Measurements from ENCODE around the gene CELF6. TPM values are rescaled to one million over a fixed set of nuclear protein-coding genes. Genes with fewer than 3 reads are reported as not detected.

Gene CELF6
- polyA plus RNA-seq, 1 donor from 2014 or later: 68.6 TPM

DNA sequence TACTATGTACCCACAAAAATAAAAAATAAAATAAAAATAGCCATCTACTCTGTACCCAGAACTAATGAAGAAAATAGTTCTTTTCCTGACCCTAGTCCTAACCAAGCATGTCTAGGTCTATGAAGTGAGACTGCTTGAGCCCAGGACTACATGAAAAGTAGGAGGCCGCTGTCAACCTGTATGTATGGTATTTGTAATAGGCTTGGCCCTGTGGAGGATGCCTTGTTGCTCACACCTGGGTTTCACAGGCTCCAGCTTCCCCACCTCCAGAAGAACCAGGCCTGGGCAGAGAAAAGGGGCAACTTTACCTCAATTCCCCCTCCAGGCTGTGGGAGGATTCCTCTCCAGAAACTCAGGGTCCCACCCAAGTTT lies 82.1 kb downstream of the CELF6 start:
- no peaks in the 10 kb centered on the region for H3K27me3 ChIP-seq (ENCODE audit: insufficient read depth, low read depth, low read length)
- no peak for TF ChIP-seq TAF1 (IDR thresholded peaks at IDR 0.05; ENCODE audit: low read depth)
- TF ChIP-seq EZH2 (IDR thresholded peaks at IDR 0.05; ENCODE audit: borderline replicate concordance, insufficient read depth, low read length, poor library complexity, severe bottlenecking): no peak
- TF ChIP-seq, protein P1, sequence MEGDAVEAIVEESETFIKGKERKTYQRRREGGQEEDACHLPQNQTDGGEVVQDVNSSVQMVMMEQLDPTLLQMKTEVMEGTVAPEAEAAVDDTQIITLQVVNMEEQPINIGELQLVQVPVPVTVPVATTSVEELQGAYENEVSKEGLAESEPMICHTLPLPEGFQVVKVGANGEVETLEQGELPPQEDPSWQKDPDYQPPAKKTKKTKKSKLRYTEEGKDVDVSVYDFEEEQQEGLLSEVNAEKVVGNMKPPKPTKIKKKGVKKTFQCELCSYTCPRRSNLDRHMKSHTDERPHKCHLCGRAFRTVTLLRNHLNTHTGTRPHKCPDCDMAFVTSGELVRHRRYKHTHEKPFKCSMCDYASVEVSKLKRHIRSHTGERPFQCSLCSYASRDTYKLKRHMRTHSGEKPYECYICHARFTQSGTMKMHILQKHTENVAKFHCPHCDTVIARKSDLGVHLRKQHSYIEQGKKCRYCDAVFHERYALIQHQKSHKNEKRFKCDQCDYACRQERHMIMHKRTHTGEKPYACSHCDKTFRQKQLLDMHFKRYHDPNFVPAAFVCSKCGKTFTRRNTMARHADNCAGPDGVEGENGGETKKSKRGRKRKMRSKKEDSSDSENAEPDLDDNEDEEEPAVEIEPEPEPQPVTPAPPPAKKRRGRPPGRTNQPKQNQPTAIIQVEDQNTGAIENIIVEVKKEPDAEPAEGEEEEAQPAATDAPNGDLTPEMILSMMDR (IDR thresholded peaks at IDR 0.05; ENCODE audit: poor library complexity, severe bottlenecking): no peak
- TF ChIP-seq POLR2AphosphoS5 (IDR thresholded peaks at IDR 0.05): no peak
- no peak for TF ChIP-seq EP300 (conservative IDR thresholded peaks at IDR 0.05; ENCODE audit: poor library complexity, severe bottlenecking)
- no peak for TF ChIP-seq MXI1 (conservative IDR thresholded peaks at IDR 0.05; ENCODE audit: poor library complexity, severe bottlenecking)
- H3K36me3 ChIP-seq (ENCODE audit: insufficient read depth, low read length): no peaks in the 10 kb centered on the region
- no peak overlapping the region for H3K9ac ChIP-seq (ENCODE audit: low read length)
- no peaks in the 10 kb centered on the region for H3K9me3 ChIP-seq (ENCODE audit: low read length)
- no peaks in the 10 kb centered on the region for H3K79me2 ChIP-seq (replicated peaks; ENCODE audit: insufficient read depth, low read length)
- H3K27ac ChIP-seq (ENCODE audit: low read length): no peak overlapping the region
- H3K4me3 ChIP-seq (ENCODE audit: low read length): no peak overlapping the region
- H3F3A ChIP-seq (ENCODE audit: insufficient read depth, low read length, poor library complexity, severe bottlenecking): no peaks in the 10 kb centered on the region
- no peak overlapping the region for H2AFZ ChIP-seq (ENCODE audit: low read depth, low read length)
- no peak overlapping the region for H3K4me2 ChIP-seq (ENCODE audit: low read length)
- no peaks in the 10 kb centered on the region for H4K20me1 ChIP-seq (ENCODE audit: insufficient read depth)
- no peaks in the 10 kb centered on the region for H3K9me2 ChIP-seq (ENCODE audit: insufficient read depth, low read length)

DNA sequence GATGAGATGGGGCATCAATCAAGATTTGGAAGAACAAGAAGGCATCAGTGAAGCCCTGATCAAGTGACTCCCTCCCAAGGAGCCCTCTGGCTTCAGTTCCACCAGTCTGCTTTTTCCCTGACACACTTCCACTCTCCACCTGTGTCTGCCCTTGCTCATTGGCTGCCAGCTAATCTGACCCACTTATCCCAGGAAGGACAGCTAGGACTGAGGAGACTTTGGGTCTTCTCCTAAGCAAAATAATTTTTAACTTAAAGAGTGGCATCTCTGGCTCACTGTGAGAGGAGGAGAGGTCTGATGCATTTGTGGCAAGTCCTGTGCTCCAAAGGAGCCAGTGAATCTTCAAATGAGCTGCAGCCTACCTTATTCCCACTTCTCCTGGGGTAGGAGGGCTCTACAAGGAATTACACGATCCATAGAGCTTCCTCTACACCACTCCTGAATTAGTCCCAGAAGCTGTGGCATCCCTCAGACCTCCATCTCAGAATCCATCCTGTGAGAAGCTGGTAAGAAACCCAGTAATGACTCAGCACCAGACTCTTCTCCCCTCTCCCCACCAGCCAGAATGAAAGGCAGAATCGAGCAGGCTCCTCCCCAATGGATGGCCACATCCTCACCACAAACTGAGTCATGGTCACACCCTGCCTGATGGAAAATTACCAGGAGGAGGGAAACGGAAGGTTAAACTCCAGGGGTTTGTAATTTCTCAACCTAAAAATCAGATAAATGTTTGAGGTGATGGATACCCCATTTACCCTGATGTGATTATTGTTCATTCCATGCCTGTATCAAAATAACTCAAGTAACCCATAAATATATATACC lies 82.7 kb downstream of the CELF6 start:
- Histone ChIP-seq H3K27me3 (ENCODE audit: insufficient read depth, low read depth, low read length) (no peaks in the 10 kb centered on the region), H3K9ac (ENCODE audit: low read length) (no peak overlapping the region), H3K79me2 (replicated peaks; ENCODE audit: insufficient read depth, low read length) (no peaks in the 10 kb centered on the region), H3K9me2 (ENCODE audit: insufficient read depth, low read length) (no peaks in the 10 kb centered on the region), H3K4me3 (ENCODE audit: low read length) (no peak overlapping the region), H3F3A (ENCODE audit: insufficient read depth, low read length, poor library complexity, severe bottlenecking) (no peaks in the 10 kb centered on the region), H3K9me3 (ENCODE audit: low read length) (no peaks in the 10 kb centered on the region), H3K27ac (ENCODE audit: low read length) (no peak overlapping the region), H2AFZ (ENCODE audit: low read depth, low read length) (no peak overlapping the region), H4K20me1 (ENCODE audit: insufficient read depth) (no peaks in the 10 kb centered on the region), H3K36me3 (ENCODE audit: insufficient read depth, low read length) (no peaks in the 10 kb centered on the region), H3K4me2 (ENCODE audit: low read length) (no peak overlapping the region)
- TF ChIP-seq, protein P2, sequence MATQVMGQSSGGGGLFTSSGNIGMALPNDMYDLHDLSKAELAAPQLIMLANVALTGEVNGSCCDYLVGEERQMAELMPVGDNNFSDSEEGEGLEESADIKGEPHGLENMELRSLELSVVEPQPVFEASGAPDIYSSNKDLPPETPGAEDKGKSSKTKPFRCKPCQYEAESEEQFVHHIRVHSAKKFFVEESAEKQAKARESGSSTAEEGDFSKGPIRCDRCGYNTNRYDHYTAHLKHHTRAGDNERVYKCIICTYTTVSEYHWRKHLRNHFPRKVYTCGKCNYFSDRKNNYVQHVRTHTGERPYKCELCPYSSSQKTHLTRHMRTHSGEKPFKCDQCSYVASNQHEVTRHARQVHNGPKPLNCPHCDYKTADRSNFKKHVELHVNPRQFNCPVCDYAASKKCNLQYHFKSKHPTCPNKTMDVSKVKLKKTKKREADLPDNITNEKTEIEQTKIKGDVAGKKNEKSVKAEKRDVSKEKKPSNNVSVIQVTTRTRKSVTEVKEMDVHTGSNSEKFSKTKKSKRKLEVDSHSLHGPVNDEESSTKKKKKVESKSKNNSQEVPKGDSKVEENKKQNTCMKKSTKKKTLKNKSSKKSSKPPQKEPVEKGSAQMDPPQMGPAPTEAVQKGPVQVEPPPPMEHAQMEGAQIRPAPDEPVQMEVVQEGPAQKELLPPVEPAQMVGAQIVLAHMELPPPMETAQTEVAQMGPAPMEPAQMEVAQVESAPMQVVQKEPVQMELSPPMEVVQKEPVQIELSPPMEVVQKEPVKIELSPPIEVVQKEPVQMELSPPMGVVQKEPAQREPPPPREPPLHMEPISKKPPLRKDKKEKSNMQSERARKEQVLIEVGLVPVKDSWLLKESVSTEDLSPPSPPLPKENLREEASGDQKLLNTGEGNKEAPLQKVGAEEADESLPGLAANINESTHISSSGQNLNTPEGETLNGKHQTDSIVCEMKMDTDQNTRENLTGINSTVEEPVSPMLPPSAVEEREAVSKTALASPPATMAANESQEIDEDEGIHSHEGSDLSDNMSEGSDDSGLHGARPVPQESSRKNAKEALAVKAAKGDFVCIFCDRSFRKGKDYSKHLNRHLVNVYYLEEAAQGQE (IDR thresholded peaks at IDR 0.05; ENCODE audit: borderline replicate concordance): no peak
- no peak for TF ChIP-seq EP300 (conservative IDR thresholded peaks at IDR 0.05; ENCODE audit: poor library complexity, severe bottlenecking)
